ENCODE results near the gene RBM22. TPM values are rescaled to one million over a fixed set of nuclear protein-coding genes. Genes with fewer than 3 reads are reported as not detected.
"Not testable (repeated sequence)": the region's sequence is repeated elsewhere in the genome, so short reads cannot be mapped to it uniquely, and the experiment has no call there.

Gene RBM22
- 10 to 100 TPM; 35.5 to 59.0 (median 48.6) TPM for total RNA-seq
- 10 to 100 TPM; 33.4 to 77.6 TPM for polyA plus RNA-seq
- long read RNA-seq, donor 1, transcript RBM22-201 (11 exons, 2,342 nt): major isoform, 65 of 80 reads
- long read RNA-seq, donor 1, partial matches to known transcripts: 12 of 80 reads
- long read RNA-seq, donor 1, other reads (novel, unspliced or antisense): 3 of 80 reads
- long read RNA-seq, donor 2, transcript RBM22-201 (11 exons, 2,342 nt): major isoform, 12 of 15 reads
- long read RNA-seq, donor 2, partial matches to known transcripts: 0 of 15 reads
- long read RNA-seq, donor 2, other reads (novel, unspliced or antisense): 0 of 15 reads
- long read RNA-seq, donor 3, transcript RBM22-201 (11 exons, 2,342 nt): major isoform, 37 of 45 reads
- long read RNA-seq, donor 3, partial matches to known transcripts: 3 of 45 reads
- long read RNA-seq, donor 3, other reads (novel, unspliced or antisense): 5 of 45 reads

GRCh38 chr5:150700594-150701377 lies at the start of gene RBM22:
Gene RBM22 (minus strand): TSS chr5:150701062. CDS start chr5:150700985, 77 bp downstream.
- WGBS, 3 donors: 0% methylated on average over 56 to 59 of the region's 59 CpGs
- TF ChIP-seq POLR2A (IDR thresholded peaks at IDR 0.05) (peak; percentile 68), CTCF (IDR thresholded peaks at IDR 0.05) (peak; percentile 39 to 74 (median 61)), EP300 (IDR thresholded peaks at IDR 0.05) (peak; percentile 48)

GRCh38 chr5:150750469-150750868 lies 49.6 kb upstream of the RBM22 start:
- no peaks in the 10 kb centered on the region for H3K4me1 ChIP-seq (ENCODE audit: insufficient read depth)
- DNase-seq: no peak
- no peak overlapping the region for H3K27ac ChIP-seq
- WGBS, 3 donors: 40 to 54% (median 41%) methylated on average over 2 of the region's 2 CpGs
- no peaks in the 10 kb centered on the region for H3K27me3 ChIP-seq
- no peak overlapping the region for H3K4me3 ChIP-seq
- TF ChIP-seq EP300 (IDR thresholded peaks at IDR 0.05): no peak
- no peak for TF ChIP-seq POLR2A (IDR thresholded peaks at IDR 0.05)
- no peak for TF ChIP-seq CTCF (IDR thresholded peaks at IDR 0.05)
- H3K36me3 ChIP-seq: no peaks in the 10 kb centered on the region
- no peaks in the 10 kb centered on the region for H3K9me3 ChIP-seq
- intact Hi-C loops (cut with DNase I): no loop called here

More at GRCh38 chr5:150700594-150701377, at the start of gene RBM22:
- peak; percentile 90 to 95 (median 92) for DNase-seq
- Histone ChIP-seq H3K9me3 (no peaks in the 10 kb centered on the region), H3K36me3 (no peaks in the 10 kb centered on the region), H3K4me1 (ENCODE audit: insufficient read depth) (peaks cover 5% of the 10 kb centered on the region), H3K27ac (peak within 1 kb of the TSS; percentile 80 to 89), H3K4me3 (peak within 1 kb of the TSS; percentile 94), H3K27me3 (no peaks in the 10 kb centered on the region)
- intact Hi-C loops (cut with DNase I): loop anchor here in 1 of 4 donors (10.0 kb wide), 1 partner anchor 46 kb away; no protein-coding TSS in a partner anchor

DNA sequence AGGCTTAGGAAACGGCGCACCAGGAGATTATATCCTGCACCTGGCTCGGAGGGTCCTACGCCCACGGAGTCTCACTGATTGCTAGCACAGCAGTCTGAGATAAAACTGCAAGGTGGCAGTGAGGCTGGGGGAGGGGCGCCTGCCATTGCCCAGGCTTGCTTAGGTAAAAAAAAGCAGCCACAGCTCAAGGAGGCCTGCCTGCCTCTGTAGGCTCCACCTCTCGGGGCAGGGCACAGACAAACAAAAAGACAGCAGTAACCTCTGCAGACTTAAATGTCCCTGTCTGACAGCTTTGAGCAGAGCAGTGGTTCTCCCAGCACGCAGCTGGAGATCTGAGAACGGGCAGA lies 42.3 kb upstream of the RBM22 start:
- 94 to 97% (median 96%) methylated on average over 9 of the region's 9 CpGs for WGBS, 3 donors
- H3K36me3 ChIP-seq; H3K4me3 ChIP-seq; H3K9me3 ChIP-seq; intact Hi-C loops (cut with DNase I); H3K27me3 ChIP-seq; H3K4me1 ChIP-seq (ENCODE audit: insufficient read depth): not testable (repeated sequence)
- H3K27ac ChIP-seq: peak overlapping the region in 1 of 2 donors; percentile 47
- peak in 1 of 5 donors; percentile 42 for DNase-seq

GRCh38 chr5:150742455-150743141 lies 41.7 kb upstream of the RBM22 start:
- H3K4me3 ChIP-seq; H3K36me3 ChIP-seq; H3K9me3 ChIP-seq; intact Hi-C loops (cut with DNase I); H3K27me3 ChIP-seq; H3K4me1 ChIP-seq (ENCODE audit: insufficient read depth): not testable (repeated sequence)
- 76 to 78% (median 77%) methylated on average over 18 of the region's 18 CpGs for WGBS, 3 donors
- H3K27ac ChIP-seq: peak overlapping the region in 1 of 2 donors; percentile 47
- peak in 1 of 5 donors; percentile 30 for DNase-seq

- Histone ChIP-seq H3K9me3 (no peaks in the 10 kb centered on the region), H3K4me3 (no peak overlapping the region), H3K27ac (peak overlapping the region in 1 of 2 donors; percentile 47), H3K4me1 (ENCODE audit: insufficient read depth) (peaks cover 2% of the 10 kb centered on the region), H3K27me3 (no peaks in the 10 kb centered on the region), H3K36me3 (no peaks in the 10 kb centered on the region)
- intact Hi-C loops (cut with DNase I): no loop called here
- no peak for DNase-seq
- TF ChIP-seq CTCF (IDR thresholded peaks at IDR 0.05): no peak
- no peak for TF ChIP-seq EP300 (IDR thresholded peaks at IDR 0.05)
- TF ChIP-seq POLR2A (IDR thresholded peaks at IDR 0.05): no peak
Observed at GRCh38 chr5:150740992-150741391, 40.1 kb upstream of the RBM22 start.

Data from ovary (tissue), 10 donors.